Thyroid gland (tissue), 4 donors: ENCODE measurements around the gene DIP2C. TPM values are rescaled to one million over a fixed set of nuclear protein-coding genes. Genes with fewer than 3 reads are reported as not detected.

Source experiments
- DNase-seq, 2 donors: peaks; one replicate each; pipeline ENCODE4 v3.0.0-alpha.2; 2019
- H3K27ac ChIP-seq, 3 donors: fragments of 200-600 bp; sonication (generic); 1 replicate in 2 of 3; 2 replicates in 1 of 3; pipeline ENCODE4 v1.5.1; 2016 to 2019; ENCODE audit warnings: mild to moderate bottlenecking in 1 of 3, moderate library complexity in 1 of 3
- H3K27me3 ChIP-seq: fragments of 200-600 bp; sonication (generic); one replicate; pipeline ENCODE4 v1.5.1; 2019
- H3K36me3 ChIP-seq, 2 donors: fragments of 200-600 bp; sonication (generic); one replicate each; pipeline ENCODE4 v1.5.1; 2016 to 2019
- H3K4me1 ChIP-seq, 2 donors: fragments of 200-600 bp; sonication (generic); one replicate each; pipeline ENCODE4 v1.5.1; 2017 to 2019
- H3K4me3 ChIP-seq, 3 donors: fragments of 200-600 bp; sonication (generic); replicated peaks in 1 of 3; 1 replicate in 2 of 3; 2 replicates in 1 of 3; pipeline ENCODE4 v1.5.1; 2016; ENCODE audit warnings: mild to moderate bottlenecking in 1 of 3
- H3K9me3 ChIP-seq: fragments of 200-600 bp; sonication (generic); one replicate; pipeline ENCODE4 v1.5.1; 2017
- CTCF ChIP-seq, 6 experiments: fragments of 200-600 bp in 3 of 6; fragments of 450-650 bp in 3 of 6; sonication (generic) in 3 of 6; IDR thresholded peaks; one replicate each; pipeline ENCODE4 v1.5.1; 2016 to 2019; ENCODE audit warnings: antibody characterized with exemption in 6 of 6, mild to moderate bottlenecking in 2 of 6, inconsistent platforms in 1 of 6, moderate library complexity in 1 of 6
- POLR2A ChIP-seq, 2 donors: fragments of 450-650 bp; IDR thresholded peaks; one replicate each; pipeline ENCODE4 v1.6.1; 2017; ENCODE audit warnings: antibody characterized with exemption in 2 of 2, mild to moderate bottlenecking in 2 of 2, moderate library complexity in 1 of 2
- WGBS, 2 donors: methylation state at CpG; one replicate each; pipeline ENCODE4 v1.1.5; 2017; 5-methylcytosine and 5-hydroxymethylcytosine counted together
- intact Hi-C: fragments of 100-400 bp; cut with DNase I; formaldehyde crosslinking; loops from one replicate; pipeline ENCODE4 v1.15.1; 2023
- total RNA-seq, 4 donors: library from RNA; depleted of rRNA; stranded (reverse); fragments of >200 nt; gene quantifications; one replicate each; pipeline ENCODE4 v1.2.3, GENCODE V29; 2016

Gene DIP2C
- total RNA-seq, 4 donors from 2014 or later = 11.4 to 14.6 (median 12.3) TPM

- peak; percentile 95 to 98 for DNase-seq
- 34 to 35% methylated on average over 18 to 21 of the region's 21 CpGs for WGBS, 2 donors
- Histone ChIP-seq H3K36me3 (no peaks in the 10 kb centered on the region), H3K4me3 (no peak overlapping the region), H3K9me3 (no peaks in the 10 kb centered on the region), H3K4me1 (peaks cover 17 to 18% of the 10 kb centered on the region in 2 donors), H3K27me3 (no peaks in the 10 kb centered on the region), H3K27ac (peak overlapping the region in 1 of 3 donors; percentile 33)
- TF ChIP-seq POLR2A (IDR thresholded peaks at IDR 0.05) (no peak), CTCF (IDR thresholded peaks at IDR 0.05) (peak; percentile 92 to 98 (median 97))
- intact Hi-C loops = no loop called here
Observed at GRCh38 chr10:511101-511848, 178.2 kb downstream of the DIP2C start.

GRCh38 chr10:510415-510881, 179.0 kb downstream of the DIP2C start:
- H3K27ac ChIP-seq = no peak overlapping the region
- no peaks in the 10 kb centered on the region for H3K9me3 ChIP-seq
- intact Hi-C loops = no loop called here
- H3K4me1 ChIP-seq = peaks cover 12 to 15% of the 10 kb centered on the region in 2 donors
- WGBS, 2 donors = 88 to 89% methylated on average over 17 of the region's 17 CpGs
- H3K27me3 ChIP-seq = no peaks in the 10 kb centered on the region
- no peak overlapping the region for H3K4me3 ChIP-seq
- no peak for TF ChIP-seq CTCF (IDR thresholded peaks at IDR 0.05)
- no peaks in the 10 kb centered on the region for H3K36me3 ChIP-seq
- DNase-seq = no peak

- H3K36me3 ChIP-seq = no peaks in the 10 kb centered on the region
- H3K9me3 ChIP-seq = no peaks in the 10 kb centered on the region
- H3K27me3 ChIP-seq = no peaks in the 10 kb centered on the region
- H3K4me1 ChIP-seq = peaks cover 7 to 9% of the 10 kb centered on the region in 2 donors
- H3K4me3 ChIP-seq = no peak overlapping the region
- WGBS, 2 donors = 95 to 96% methylated on average over 18 to 25 of the region's 30 CpGs
- no peak overlapping the region for H3K27ac ChIP-seq
- DNase-seq = no peak
- intact Hi-C loops = loop anchor here (5.0 kb wide), 2 partner anchors 178 to 278 kb away; partner anchors contain the start of gene DIP2C
- TF ChIP-seq CTCF (IDR thresholded peaks at IDR 0.05) = no peak
- TF ChIP-seq POLR2A (IDR thresholded peaks at IDR 0.05) = no peak
Observed at GRCh38 chr10:509361-510102, 179.9 kb downstream of the DIP2C start.

GRCh38 chr10:508726-509125, 180.7 kb downstream of the DIP2C start:
- H3K4me1 ChIP-seq = peaks cover under 1 to 5% of the 10 kb centered on the region in 2 donors
- WGBS, 2 donors = 96 to 98% methylated on average over 13 of the region's 13 CpGs
- H3K9me3 ChIP-seq = no peaks in the 10 kb centered on the region
- H3K27ac ChIP-seq = no peak overlapping the region
- no peaks in the 10 kb centered on the region for H3K27me3 ChIP-seq
- no peak for DNase-seq
- no peaks in the 10 kb centered on the region for H3K36me3 ChIP-seq
- TF ChIP-seq CTCF (IDR thresholded peaks at IDR 0.05) (no peak), POLR2A (IDR thresholded peaks at IDR 0.05) (no peak)
- no peak overlapping the region for H3K4me3 ChIP-seq
- intact Hi-C loops = loop anchor here (5.0 kb wide), 2 partner anchors 179 to 279 kb away; partner anchors contain the start of gene DIP2C
